Measurements from ENCODE around the gene CYP27C1. TPM values are rescaled to one million over a fixed set of nuclear protein-coding genes. Genes with fewer than 3 reads are reported as not detected.
"Not testable (repeated sequence)": the region's sequence is repeated elsewhere in the genome, so short reads cannot be mapped to it uniquely, and the experiment has no call there.

Gene CYP27C1
- total and polyA plus RNA-seq, 9 of the 15 experiments (the other 6 are each of a cell fraction or from before 2014, with no cell fraction given): not detected

GRCh38 chr2:127216095-127216494 is 4.0 kb downstream of the CYP27C1 start (continued):
- TF ChIP-seq TRIM25 (IDR thresholded peaks at IDR 0.05; ENCODE audit: borderline replicate concordance): no peak

- intact Hi-C loops (cut with micrococcal nuclease); H3K27ac ChIP-seq (ENCODE audit: extremely low read depth, low read depth, low read length); H3K79me2 ChIP-seq (ENCODE audit: control insufficient read depth, insufficient read depth, low read length); FAIRE-seq; H3K4me2 ChIP-seq (ENCODE audit: insufficient read depth, low read length); DNase-seq (ENCODE audit: extremely low read depth in 1 of 4, low spot score in 3 of 4); H4K20me1 ChIP-seq (replicated peaks; ENCODE audit: control insufficient read depth, insufficient read depth, low read length); H3K9me3 ChIP-seq (replicated peaks; ENCODE audit: control insufficient read depth, insufficient read depth, low read depth, low read length); H3K36me3 ChIP-seq (ENCODE audit: control insufficient read depth, insufficient read depth, low read length); POLR2A ChIA-PET; H2AFZ ChIP-seq (ENCODE audit: low read depth, low read length); CTCF ChIA-PET (ENCODE audit: low intra/inter-chr PET ratio); H3K9ac ChIP-seq (ENCODE audit: insufficient read depth in 1 of 2, low read depth in 2 of 2, low read length in 2 of 2); in situ Hi-C loops (cut with MboI); ATAC-seq; BruUV-seq (replicated peaks); H3K4me1 ChIP-seq (replicated peaks in 1 of 2; ENCODE audit: control insufficient read depth in 2 of 2, insufficient read depth in 2 of 2, low read length in 2 of 2); H3K4me3 ChIP-seq; H3K9me1 ChIP-seq (ENCODE audit: control insufficient read depth, insufficient read depth, low read length): not testable (repeated sequence)
- 0% methylated on average over 2 of the region's 2 CpGs for WGBS (ENCODE audit: insufficient coverage, low coverage, missing lambda C conversion rate)
- H3K27me3 ChIP-seq (ENCODE audit: control insufficient read depth in 2 of 2, insufficient read depth in 2 of 2, low read length in 2 of 2): peaks cover 13 to 23% of the 10 kb centered on the region in 2 experiments
Observed at GRCh38 chr2:127214201-127214600, 5.9 kb downstream of the CYP27C1 start.

GRCh38 chr2:127208313-127208712 is 11.8 kb downstream of the CYP27C1 start:
- WGBS (ENCODE audit: insufficient coverage, low coverage, missing lambda C conversion rate): 2% methylated on average over 4 of the region's 4 CpGs
- Histone ChIP-seq H3K4me1 (replicated peaks in 1 of 2; ENCODE audit: control insufficient read depth in 2 of 2, insufficient read depth in 2 of 2, low read length in 2 of 2) (peaks cover 0 to 5% of the 10 kb centered on the region in 2 experiments; a peak in 1 of 5 replicates), H3K4me3 (no peak overlapping the region), H3K9ac (ENCODE audit: insufficient read depth in 1 of 2, low read depth in 2 of 2, low read length in 2 of 2) (no peak overlapping the region), H3K36me3 (ENCODE audit: control insufficient read depth, insufficient read depth, low read length) (no peaks in the 10 kb centered on the region), H3K4me2 (ENCODE audit: insufficient read depth, low read length) (no peak overlapping the region), H2AFZ (ENCODE audit: low read depth, low read length) (no peak overlapping the region), H3K9me3 (replicated peaks; ENCODE audit: control insufficient read depth, insufficient read depth, low read depth, low read length) (no peaks in the 10 kb centered on the region), H4K20me1 (replicated peaks; ENCODE audit: control insufficient read depth, insufficient read depth, low read length) (no peaks in the 10 kb centered on the region), H3K27ac (ENCODE audit: extremely low read depth, low read depth, low read length) (no peak overlapping the region), H3K79me2 (ENCODE audit: control insufficient read depth, insufficient read depth, low read length) (no peaks in the 10 kb centered on the region), H3K9me1 (ENCODE audit: control insufficient read depth, insufficient read depth, low read length) (no peaks in the 10 kb centered on the region), H3K27me3 (ENCODE audit: control insufficient read depth in 2 of 2, insufficient read depth in 2 of 2, low read length in 2 of 2) (peaks cover 6 to 34% of the 10 kb centered on the region in 2 experiments; a peak in 4 of 5 replicates)
- in situ Hi-C loops (cut with MboI): loop anchor here (10.0 kb wide), 1 partner anchor 246 kb away; no protein-coding TSS in a partner anchor
- ChIA-PET POLR2A (no interaction called here), CTCF (ENCODE audit: low intra/inter-chr PET ratio) (no interaction called here)
- DNase-seq (ENCODE audit: extremely low read depth in 1 of 4, low spot score in 3 of 4) (no peak), FAIRE-seq (no peak), ATAC-seq (no peak)
- intact Hi-C loops (cut with micrococcal nuclease): no loop called here
- BruUV-seq (replicated peaks): no TSS peak
- TF ChIP-seq ZNF224 (CRISPR knock-in tag; IDR thresholded peaks at IDR 0.05) (no peak), FOXA1 (IDR thresholded peaks at IDR 0.05; ENCODE audit: borderline replicate concordance) (no peak)
